OCI-LY1 (cell line): ENCODE measurements around the gene COLEC12.

Experiments
- CTCF ChIP-seq: fragments of 200-600 bp; sonication (generic), shearing (Covaris generic); IDR thresholded peaks from 2 replicates; pipeline ENCODE4 v1.5.1; 2017; ENCODE audit warnings: mild to moderate bottlenecking, antibody characterized with exemption, low read length, moderate library complexity, mixed read lengths
- EZH2 ChIP-seq: fragments of 200-600 bp; sonication (generic), shearing (Covaris generic); IDR thresholded peaks from 2 replicates; pipeline ENCODE4 v1.8.0; 2017; ENCODE audit warnings: borderline replicate concordance, mixed run types, mild to moderate bottlenecking, antibody characterized with exemption, low read length, moderate library complexity, mixed read lengths

GRCh38 chr18:326846-327245 lies 173.7 kb downstream of the COLEC12 start:
- TF ChIP-seq CTCF (no peak), EZH2 (no peak)
